ENCODE data around the gene ATXN2. TPM values are rescaled to one million over a fixed set of nuclear protein-coding genes. Genes with fewer than 3 reads are reported as not detected.

The ATXN2 gene
- total RNA-seq, 1 experiment from 2014 or later, result 56.3 TPM

- DNase-seq (ENCODE audit: low spot score), result no peak
- POLR2A ChIA-PET, result interaction anchor here (0.8 kb wide), 1 partner anchor 11 kb away, joined by 3 read pairs; no protein-coding TSS in a partner anchor
- TF ChIP-seq GTF2I (CRISPR knock-in tag; conservative IDR thresholded peaks at IDR 0.05) (no peak), ZNF281 (CRISPR knock-in tag; IDR thresholded peaks at IDR 0.05) (no peak), ZBTB43 (CRISPR knock-in tag; IDR thresholded peaks at IDR 0.05) (no peak), FOXK1 (CRISPR knock-in tag; IDR thresholded peaks at IDR 0.05) (no peak), ZNF121 (CRISPR knock-in tag; IDR thresholded peaks at IDR 0.05) (no peak), ARID4B (CRISPR knock-in tag; IDR thresholded peaks at IDR 0.05; ENCODE audit: borderline replicate concordance) (no peak), ATF3 (CRISPR knock-in tag; conservative IDR thresholded peaks at IDR 0.05) (no peak), SOX15 (CRISPR knock-in tag; IDR thresholded peaks at IDR 0.05) (no peak), NR3C1 (CRISPR knock-in tag; conservative IDR thresholded peaks at IDR 0.05; ENCODE audit: low read depth) (no peak), JAZF1 (CRISPR knock-in tag; IDR thresholded peaks at IDR 0.05) (no peak), ZNF219 (CRISPR knock-in tag; IDR thresholded peaks at IDR 0.05; ENCODE audit: borderline replicate concordance) (no peak), ATF1 (CRISPR knock-in tag; IDR thresholded peaks at IDR 0.05) (no peak)
- CTCF ChIA-PET, result interaction anchor here (0.5 to 0.6 kb wide), 3 partner anchors 22 to 98 kb away, joined by 3 to 4 read pairs (median 3); no protein-coding TSS in a partner anchor
- peak overlapping the region; percentile 77 for H3K27ac Mint-ChIP-seq
- H3K4me3 Mint-ChIP-seq, result no peak overlapping the region
- H3K27me3 Mint-ChIP-seq (ENCODE audit: low read depth), result no peaks in the 10 kb centered on the region
- no peaks in the 10 kb centered on the region for H3K9me3 Mint-ChIP-seq
- peaks cover 5% of the 10 kb centered on the region for H3K36me3 Mint-ChIP-seq
- no peak for ATAC-seq
- H3K4me1 Mint-ChIP-seq, result peaks cover 17% of the 10 kb centered on the region
Observed at GRCh38 chr12:111574797-111575443, 24.2 kb downstream of the ATXN2 start.

GRCh38 chr12:111573476-111573875, 25.6 kb downstream of the ATXN2 start:
- Mint-ChIP-seq H3K27ac (no peak overlapping the region), H3K4me3 (no peak overlapping the region), H3K27me3 (ENCODE audit: low read depth) (no peaks in the 10 kb centered on the region), H3K9me3 (no peaks in the 10 kb centered on the region), H3K36me3 (peaks cover 5% of the 10 kb centered on the region), H3K4me1 (peaks cover 21% of the 10 kb centered on the region)
- ChIA-PET POLR2A (no interaction called here), CTCF (interaction anchor here (0.7 kb wide), 1 partner anchor 100 kb away, joined by 3 read pairs; no protein-coding TSS in a partner anchor)
- DNase-seq (ENCODE audit: low spot score), result no peak
- TF ChIP-seq TEAD4 (CRISPR knock-in tag; IDR thresholded peaks at IDR 0.05) (no peak), NFE2L1 (CRISPR knock-in tag; IDR thresholded peaks at IDR 0.05) (no peak), ERG (CRISPR knock-in tag; IDR thresholded peaks at IDR 0.05) (no peak), USF1 (CRISPR knock-in tag; IDR thresholded peaks at IDR 0.05) (no peak), ZNF512 (CRISPR knock-in tag; IDR thresholded peaks at IDR 0.05; ENCODE audit: borderline replicate concordance) (no peak)
- no peak for ATAC-seq

Measured in WTC11 (cell line).